CD4-positive, alpha-beta T cell (primary cell): ENCODE data around the gene VTI1A. TPM values are rescaled to one million over a fixed set of nuclear protein-coding genes. Genes with fewer than 3 reads are reported as not detected.

Experiments
- ATAC-seq: fragments of 200-7000 bp; cut with Tn5 transposase; one replicate; pipeline ENCODE4 v1.10.0; 2022; ENCODE audit warnings: mild to moderate bottlenecking; ENCODE audit not compliant: poor library complexity
- CTCF ChIA-PET: fragments of 350-600 bp; sonication (Branson Sonifier 250); formaldehyde crosslinking; loops from one replicate; lab custom pipeline; 2021; ENCODE audit warnings: antibody characterized with exemption, inconsistent platforms; lab: Charles Lee
- POLR2A ChIA-PET: fragments of 350-600 bp; sonication (Branson Sonifier 250); formaldehyde crosslinking; loops from one replicate; lab custom pipeline; 2021; ENCODE audit warnings: antibody characterized with exemption, inconsistent platforms; lab: Charles Lee
- DNase-seq, 14 experiments: peaks; one replicate each; pipeline ENCODE4 v3.0.0-alpha.2; 2013 to 2020; ENCODE audit warnings: mixed read lengths in 2 of 14
- H3K27ac ChIP-seq, 2 donors: one replicate each; pipeline versions ENCODE4 v1.5.1 to v1.7.0; 2013; ENCODE audit warnings: low read length in 2 of 2, low read depth in 1 of 2, mild to moderate bottlenecking in 1 of 2
- H3K27me3 ChIP-seq, 2 experiments: 1 replicate in 1 of 2; 2 replicates in 1 of 2; pipeline versions ENCODE4 v1.6.1 to v1.7.0; 2013; ENCODE audit warnings: low read length in 2 of 2, control low read depth in 1 of 2, mild to moderate bottlenecking in 1 of 2, moderate library complexity in 1 of 2; ENCODE audit not compliant: insufficient read depth in 2 of 2, control insufficient read depth in 1 of 2
- H3K36me3 ChIP-seq: one replicate; pipeline ENCODE4 v1.6.1; 2013; ENCODE audit warnings: low read length, control low read depth; ENCODE audit not compliant: insufficient read depth
- H3K4me1 ChIP-seq: one replicate; pipeline ENCODE4 v1.6.1; 2013; ENCODE audit warnings: low read length, control low read depth; ENCODE audit not compliant: insufficient read depth
- H3K4me3 ChIP-seq: one replicate; pipeline ENCODE4 v1.5.1; 2013; ENCODE audit warnings: mild to moderate bottlenecking, low read length, moderate library complexity
- H3K9me3 ChIP-seq, 2 experiments: 1 replicate in 1 of 2; 2 replicates in 1 of 2; pipeline versions ENCODE4 v1.6.1 to v1.7.0; 2013; ENCODE audit warnings: low read length in 2 of 2, mild to moderate bottlenecking in 2 of 2, control low read depth in 1 of 2, moderate library complexity in 1 of 2; ENCODE audit not compliant: control insufficient read depth in 1 of 2, insufficient read depth in 1 of 2
- H3K27ac Mint-ChIP-seq: one replicate; pipeline ENCODE4 v1.8.0; 2020; ENCODE audit warnings: mixed read lengths
- H3K27me3 Mint-ChIP-seq: one replicate; pipeline ENCODE4 v1.8.0; 2021; ENCODE audit warnings: mixed read lengths
- H3K36me3 Mint-ChIP-seq: one replicate; pipeline ENCODE4 v1.8.0; 2021; ENCODE audit warnings: low read depth, mixed read lengths
- H3K4me1 Mint-ChIP-seq: one replicate; pipeline ENCODE4 v1.8.0; 2021; ENCODE audit warnings: low read depth, mixed read lengths
- H3K4me3 Mint-ChIP-seq: one replicate; pipeline ENCODE4 v1.8.0; 2020; ENCODE audit warnings: mild to moderate bottlenecking, mixed read lengths
- H3K9me3 Mint-ChIP-seq: one replicate; pipeline ENCODE4 v1.8.0; 2020; ENCODE audit warnings: mixed read lengths
- CTCF ChIP-seq: fragments of 200-600 bp; IDR thresholded peaks from one replicate; pipeline ENCODE4 v1.8.0; 2022; ENCODE audit warnings: antibody characterized with exemption, mild to moderate bottlenecking
- intact Hi-C, 2 experiments: fragments of 100-400 bp; cut with DNase I in 1 of 2; cut with micrococcal nuclease in 1 of 2; formaldehyde crosslinking; loops; one replicate each; pipeline versions ENCODE4 v1.15.1 to v1.9.0; 2023 to 2025; cut with DNase I, micrococcal nuclease
- total RNA-seq, 174 experiments: library from RNA in 2 of 174; stranded (reverse) in 2 of 174; gene quantifications; one replicate each; pipeline ENCODE4 v1.2.3 and lab custom pipeline; 2021 to 2026

VTI1A gene
- total RNA-seq, 2 experiments from 2014 or later, result 54.5 to 56.5 TPM

DNA sequence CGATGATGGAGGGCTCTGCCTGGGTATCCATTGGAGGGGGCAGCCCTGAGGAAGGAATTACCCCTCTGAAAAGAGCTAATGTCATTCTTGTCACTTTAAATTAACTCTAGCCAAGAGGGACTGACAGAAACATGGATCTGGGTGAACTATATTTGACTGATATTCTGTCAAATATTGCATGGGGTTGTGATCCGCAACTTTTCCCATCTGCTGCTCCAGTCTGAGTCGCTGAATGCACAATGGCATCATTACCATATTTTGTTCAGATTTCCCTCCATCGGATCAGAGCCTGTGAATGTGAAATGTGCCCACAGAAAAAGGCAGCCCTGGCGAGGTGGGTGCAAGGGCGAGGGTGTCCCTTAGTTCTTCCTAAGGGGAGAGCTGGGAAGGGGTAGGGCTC is 402.5 kb downstream of the VTI1A start:
- Mint-ChIP-seq H3K27me3 (no peaks in the 10 kb centered on the region), H3K36me3 (peaks cover 6% of the 10 kb centered on the region), H3K27ac (no peak overlapping the region), H3K4me3 (no peak overlapping the region), H3K4me1 (no peaks in the 10 kb centered on the region), H3K9me3 (peaks cover 13% of the 10 kb centered on the region)
- POLR2A ChIA-PET, result no interaction called here
- CTCF ChIA-PET, result no interaction called here
- ATAC-seq, result no peak
- Histone ChIP-seq H3K27ac (no peak overlapping the region), H3K4me3 (no peak overlapping the region), H3K9me3 (peaks cover 0 to 22% of the 10 kb centered on the region in 2 experiments), H3K4me1 (no peaks in the 10 kb centered on the region), H3K36me3 (no peaks in the 10 kb centered on the region), H3K27me3 (no peaks in the 10 kb centered on the region)
- intact Hi-C loops, result no loop called here
- no peak for DNase-seq
- TF ChIP-seq CTCF, result no peak

DNA sequence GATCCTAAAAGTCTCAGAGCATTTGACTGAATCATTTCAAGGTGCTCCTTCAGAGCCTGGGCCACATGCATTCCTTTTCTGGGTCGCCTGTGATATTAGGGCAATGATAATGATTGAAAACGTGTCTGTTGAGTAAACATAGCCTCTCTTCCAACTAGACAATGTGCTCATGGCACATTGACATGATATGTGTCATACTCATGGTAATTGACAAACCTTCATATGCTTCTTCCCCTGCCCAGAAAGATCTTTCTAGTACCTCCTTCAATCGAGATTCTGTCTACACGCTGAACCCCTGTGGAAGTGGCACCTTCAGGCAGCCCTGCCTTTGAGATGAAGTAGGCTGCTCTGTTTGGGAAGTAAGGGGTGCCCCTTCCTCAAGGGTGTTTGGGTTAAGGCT is 404.2 kb downstream of the VTI1A start:
- ChIA-PET CTCF (no interaction called here), POLR2A (no interaction called here)
- H3K9me3 Mint-ChIP-seq, result peaks cover 10% of the 10 kb centered on the region
- H3K9me3 ChIP-seq, result peaks cover 0 to 13% of the 10 kb centered on the region in 2 experiments
- TF ChIP-seq CTCF, result no peak
- DNase-seq (no peak), ATAC-seq (no peak)
- no peak overlapping the region for H3K27ac ChIP-seq
- H3K36me3 ChIP-seq, result no peaks in the 10 kb centered on the region
- H3K27me3 Mint-ChIP-seq, result no peaks in the 10 kb centered on the region
- H3K4me3 Mint-ChIP-seq, result no peak overlapping the region
- no peaks in the 10 kb centered on the region for H3K4me1 ChIP-seq
- no peak overlapping the region for H3K4me3 ChIP-seq
- H3K27ac Mint-ChIP-seq, result no peak overlapping the region
- intact Hi-C loops, result no loop called here
- H3K4me1 Mint-ChIP-seq, result no peaks in the 10 kb centered on the region
- peaks cover 6% of the 10 kb centered on the region for H3K36me3 Mint-ChIP-seq
- H3K27me3 ChIP-seq, result no peaks in the 10 kb centered on the region

- Histone ChIP-seq H3K4me3 (no peak overlapping the region), H3K4me1 (no peaks in the 10 kb centered on the region), H3K27me3 (no peaks in the 10 kb centered on the region), H3K9me3 (peaks cover 0 to 10% of the 10 kb centered on the region in 2 experiments), H3K27ac (no peak overlapping the region), H3K36me3 (no peaks in the 10 kb centered on the region)
- no peak for TF ChIP-seq CTCF
- intact Hi-C loops, result no loop called here
- Mint-ChIP-seq H3K4me1 (no peaks in the 10 kb centered on the region), H3K27ac (no peak overlapping the region), H3K36me3 (peaks cover 6% of the 10 kb centered on the region), H3K27me3 (no peaks in the 10 kb centered on the region), H3K4me3 (no peak overlapping the region), H3K9me3 (peaks cover 10% of the 10 kb centered on the region)
- ATAC-seq, result no peak
- POLR2A ChIA-PET, result no interaction called here
- CTCF ChIA-PET, result no interaction called here
- DNase-seq, result no peak
Measured at GRCh38 chr10:112851588-112852211, 404.7 kb downstream of the VTI1A start.
